IMR-90 (cell line): ENCODE measurements around the gene INAVA. TPM values are rescaled to one million over a fixed set of nuclear protein-coding genes. Genes with fewer than 3 reads are reported as not detected.

ENCODE experiments used
- ATAC-seq: fragments of 200-7000 bp; cut with Tn5 transposase; 2 replicates; pipeline ENCODE4 v1.9.1; 2020; ENCODE audit warnings: low read depth, mild to moderate bottlenecking, moderate library complexity
- BruUV-seq: library from RNA; stranded (reverse); fragments of 400-500 nt; replicated peaks from 2 replicates; lab custom pipeline; 2021; lab: Mats Ljungman, UMichigan
- CTCF ChIA-PET: fragments of 300-600 bp; formaldehyde crosslinking; extraction: SDS; loops from one replicate; lab custom pipeline; 2021; ENCODE audit warnings: antibody characterized with exemption; lab: Yijun Ruan, JAX
- POLR2A ChIA-PET: fragments of 300-600 bp; sonication (Branson Sonifier 250); formaldehyde crosslinking; loops from one replicate; lab custom pipeline; 2022; ENCODE audit warnings: antibody characterized with exemption; ENCODE audit not compliant: unreplicated experiment; lab: Charles Lee
- DNase-seq: peaks from one replicate; pipeline ENCODE4 v3.0.0; 2013
- H2AFZ ChIP-seq: replicated peaks from 2 replicates; pipeline ENCODE3; 2013; ENCODE audit warnings: low read length, mild to moderate bottlenecking; ENCODE audit not compliant: poor library complexity
- H2AK5ac ChIP-seq: 2 replicates; pipeline ENCODE4 v1.6.1; 2013; ENCODE audit warnings: low read depth, low read length, inconsistent platforms
- H2AK9ac ChIP-seq: replicated peaks from 2 replicates; pipeline ENCODE3; 2013; ENCODE audit warnings: mild to moderate bottlenecking, low read depth, low read length, moderate library complexity; ENCODE audit not compliant: poor library complexity
- H2BK120ac ChIP-seq: 2 replicates; pipeline ENCODE4 v1.6.1; 2013; ENCODE audit warnings: low read depth, low read length, inconsistent platforms
- H2BK15ac ChIP-seq: 3 replicates; pipeline ENCODE4 v1.6.1; 2013; ENCODE audit warnings: low read depth, low read length, inconsistent platforms
- H2BK20ac ChIP-seq: 2 replicates; pipeline ENCODE4 v1.6.1; 2013; ENCODE audit warnings: low read depth, mild to moderate bottlenecking, inconsistent platforms, low read length, moderate library complexity
- H2BK5ac ChIP-seq: 2 replicates; pipeline ENCODE4 v1.6.1; 2013; ENCODE audit warnings: mild to moderate bottlenecking, low read depth, low read length, inconsistent platforms; ENCODE audit not compliant: poor library complexity, severe bottlenecking
- H3K14ac ChIP-seq: replicated peaks from 2 replicates; pipeline ENCODE4 v1.6.1; 2013; ENCODE audit warnings: low read depth, low read length, inconsistent platforms
- H3K18ac ChIP-seq: 2 replicates; pipeline ENCODE4 v1.6.1; 2013; ENCODE audit warnings: low read depth, low read length, control low read depth
- H3K23ac ChIP-seq: 2 replicates; pipeline ENCODE4 v1.6.1; 2013; ENCODE audit warnings: low read depth, low read length, inconsistent platforms
- H3K27ac ChIP-seq: 2 replicates; pipeline ENCODE4 v1.5.1; 2013; ENCODE audit warnings: mild to moderate bottlenecking, control low read depth, low read length; ENCODE audit not compliant: insufficient read depth
- H3K27me3 ChIP-seq: 2 replicates; pipeline ENCODE4 v1.6.1; 2013; ENCODE audit warnings: low read length; ENCODE audit not compliant: control insufficient read depth, insufficient read depth
- H3K36me3 ChIP-seq: 2 replicates; pipeline ENCODE4 v1.6.1; 2013; ENCODE audit warnings: low read length, mixed read lengths; ENCODE audit not compliant: control insufficient read depth, insufficient read depth
- H3K4ac ChIP-seq: 2 replicates; pipeline ENCODE4 v1.6.1; 2013; ENCODE audit warnings: low read depth, low read length, inconsistent platforms
- H3K4me1 ChIP-seq: 2 replicates; pipeline ENCODE4 v1.6.1; 2013; ENCODE audit warnings: low read length, mixed read lengths; ENCODE audit not compliant: control insufficient read depth, insufficient read depth
- H3K4me2 ChIP-seq: 2 replicates; pipeline ENCODE4 v1.6.1; 2013; ENCODE audit warnings: low read depth, mild to moderate bottlenecking, control low read depth, low read length, moderate library complexity
- H3K4me3 ChIP-seq: 2 replicates; pipeline ENCODE4 v1.5.1; 2013; ENCODE audit warnings: low read depth, mild to moderate bottlenecking, control low read depth, low read length, moderate library complexity; ENCODE audit not compliant: insufficient read depth
- H3K56ac ChIP-seq: 2 replicates; pipeline ENCODE4 v1.6.1; 2013; ENCODE audit warnings: low read length, inconsistent platforms; ENCODE audit not compliant: insufficient read depth; ENCODE audit errors: extremely low read depth
- H3K79me1 ChIP-seq, 2 experiments: 2 replicates each; pipeline ENCODE4 v1.6.1; 2013; ENCODE audit warnings: low read length in 2 of 2, inconsistent platforms in 1 of 2, low read depth in 1 of 2
- H3K9ac ChIP-seq: 2 replicates; pipeline ENCODE4 v1.6.1; 2013; ENCODE audit warnings: low read depth, low read length, control low read depth
- H3K9me1 ChIP-seq: 2 replicates; pipeline ENCODE4 v1.6.1; 2013; ENCODE audit warnings: low read length, inconsistent platforms; ENCODE audit not compliant: insufficient read depth
- H3K9me3 ChIP-seq: 2 replicates; pipeline ENCODE4 v1.6.1; 2013; ENCODE audit warnings: low read length; ENCODE audit not compliant: control insufficient read depth, insufficient read depth
- H4K20me1 ChIP-seq: 2 replicates; pipeline ENCODE4 v1.6.1; 2013; ENCODE audit warnings: low read length, inconsistent platforms; ENCODE audit not compliant: insufficient read depth
- H4K5ac ChIP-seq: 2 replicates; pipeline ENCODE4 v1.6.1; 2013; ENCODE audit warnings: mild to moderate bottlenecking, low read depth, low read length, control low read depth
- H4K8ac ChIP-seq, 2 experiments: 2 replicates each; pipeline ENCODE4 v1.6.1; 2013; ENCODE audit warnings: low read depth in 2 of 2, low read length in 2 of 2, control low read depth in 1 of 2, inconsistent platforms in 1 of 2
- H4K91ac ChIP-seq: 2 replicates; pipeline ENCODE4 v1.6.1; 2013; ENCODE audit warnings: low read depth, low read length, inconsistent platforms; ENCODE audit not compliant: insufficient read depth
- BHLHE40 ChIP-seq: fragments of 150-350 bp; IDR thresholded peaks from 2 replicates; pipeline ENCODE4 v1.6.1; 2016; ENCODE audit warnings: mild to moderate bottlenecking, low read depth, low read length
- CEBPB ChIP-seq: IDR thresholded peaks from 2 replicates; pipeline ENCODE4 v1.6.1; 2012; ENCODE audit warnings: low read depth, low read length, improper control_type of control experiment
- FOS ChIP-seq: fragments of 150-350 bp; IDR thresholded peaks from 2 replicates; pipeline ENCODE4 v1.6.1; 2016; ENCODE audit warnings: low read depth, low read length
- MAFK ChIP-seq: IDR thresholded peaks from 2 replicates; pipeline ENCODE4 v1.6.1; 2012; ENCODE audit warnings: low read depth, low read length, improper control_type of control experiment
- MXI1 ChIP-seq: IDR thresholded peaks from 2 replicates; pipeline ENCODE4 v1.6.1; 2012; ENCODE audit warnings: low read depth, mild to moderate bottlenecking, low read length, moderate library complexity, borderline replicate concordance
- NFE2L2 ChIP-seq: fragments of 150-350 bp; IDR thresholded peaks from 2 replicates; pipeline ENCODE4 v1.6.1; 2016; ENCODE audit warnings: low read depth, mild to moderate bottlenecking, low read length
- POLR2A ChIP-seq: IDR thresholded peaks from 2 replicates; pipeline ENCODE4 v1.6.1; 2012; ENCODE audit warnings: mild to moderate bottlenecking, low read depth, low read length
- RAD21 ChIP-seq: IDR thresholded peaks from 2 replicates; pipeline ENCODE4 v1.6.1; 2012; ENCODE audit warnings: low read length, improper control_type of control experiment
- RCOR1 ChIP-seq: IDR thresholded peaks from 2 replicates; pipeline ENCODE4 v1.6.1; 2012; ENCODE audit warnings: mild to moderate bottlenecking, low read length, improper control_type of control experiment; ENCODE audit not compliant: insufficient replicate concordance
- WGBS, 2 experiments: methylation state at CpG; one replicate each; pipeline versions ENCODE4 v1.1.5 to v1.1.7; 2013; ENCODE audit warnings: missing lambda C conversion rate in 2 of 2; ENCODE audit not compliant: insufficient read length in 1 of 2; ENCODE audit errors: extremely low coverage in 2 of 2; 5-methylcytosine and 5-hydroxymethylcytosine counted together
- dilution Hi-C: fragments of 300-500 bp; cut with HindIII; formaldehyde crosslinking; loops from one replicate; pipeline ENCODE4 v1.14.3; 2018; ENCODE audit warnings: low sequenced_read_pairs; ENCODE audit not compliant: unreplicated experiment
- in situ Hi-C: fragments of 300-500 bp; cut with MboI; formaldehyde crosslinking; loops from 3 replicates; pipeline ENCODE4 v1.14.3; 2019; ENCODE audit warnings: low sequenced_read_pairs, inconsistent platforms, mixed read lengths
- intact Hi-C: fragments of 100-400 bp; cut with micrococcal nuclease; formaldehyde crosslinking; loops from 2 replicates; pipeline ENCODE4 v1.10.0; 2022
- polyA plus RNA-seq, 3 experiments: library from polyadenylated mRNA; depleted of rRNA; stranded (reverse); fragments of >200 nt; gene quantifications; 2 replicates each; pipeline ENCODE4 v1.2.3, GENCODE V29; 2012; ENCODE audit warnings: low replicate concordance in 1 of 3
- total RNA-seq: library from RNA; depleted of rRNA; stranded (reverse); fragments of >200 nt; gene quantifications from 2 replicates; pipeline ENCODE4 v1.2.3, GENCODE V29; 2012
- TF ChIP-seq, protein P1 (sequence below): fragments of 150-350 bp; IDR thresholded peaks from 2 replicates; pipeline ENCODE4 v1.6.1; 2016; ENCODE audit warnings: low read depth, mild to moderate bottlenecking, low read length, moderate library complexity, borderline replicate concordance
- TF ChIP-seq, protein P2 (sequence below): conservative IDR thresholded peaks from 2 replicates; pipeline ENCODE4 v1.5.1; 2012; ENCODE audit warnings: mild to moderate bottlenecking, low read depth, low read length, improper control_type of control experiment

INAVA gene
- total and polyA plus RNA-seq, 2 of the 4 experiments (the other 2 are of a cell fraction), result under 0.01 to 0.07 TPM

DNA sequence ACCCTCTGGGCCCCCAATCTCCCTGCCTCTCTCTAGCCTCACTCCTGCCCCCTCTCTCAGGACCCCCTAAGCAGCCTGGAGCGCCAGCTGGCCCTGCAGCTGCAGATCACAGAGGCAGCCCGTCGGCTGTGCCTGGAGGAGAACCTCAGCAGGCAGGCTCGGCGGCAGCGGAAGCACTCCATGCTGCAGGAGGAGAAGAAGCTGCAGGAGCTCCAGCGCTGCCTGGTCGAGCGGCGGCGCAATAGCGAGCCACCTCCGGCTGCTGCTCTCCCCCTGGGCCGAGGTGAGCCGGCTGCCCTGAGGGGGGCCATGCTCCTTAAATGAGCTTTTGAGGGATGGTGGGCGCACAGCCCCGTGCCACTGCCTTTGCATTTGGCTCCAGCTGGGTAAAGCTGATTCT is 6.2 kb downstream of the INAVA start:
- Histone ChIP-seq H3K18ac (no peak overlapping the region), H3K9ac (no peak overlapping the region), H3K23ac (no peak overlapping the region), H3K4me3 (no peak overlapping the region), H3K14ac (no peak overlapping the region), H3K9me3 (no peaks in the 10 kb centered on the region), H2AK5ac (no peak overlapping the region), H3K4me1 (no peaks in the 10 kb centered on the region), H3K27me3 (peaks cover 25% of the 10 kb centered on the region), H4K8ac (no peak overlapping the region), H3K27ac (no peak overlapping the region), H3K36me3 (no peaks in the 10 kb centered on the region), H2BK5ac (no peak overlapping the region), H2BK120ac (no peak overlapping the region), H3K4me2 (no peak overlapping the region), H2BK20ac (no peak overlapping the region), H3K56ac (no peak overlapping the region), H3K9me1 (peaks cover 3% of the 10 kb centered on the region; the same call in 1 of the 2 replicates), H4K91ac (no peak overlapping the region), H4K5ac (no peak overlapping the region), H2BK15ac (no peak overlapping the region), H3K79me1 (no peaks in the 10 kb centered on the region), H3K4ac (no peak overlapping the region), H2AFZ (no peak overlapping the region), H4K20me1 (no peaks in the 10 kb centered on the region; the same call in 1 of the 2 replicates), H2AK9ac (no peak overlapping the region)
- dilution Hi-C loops (no loop called here), in situ Hi-C loops (no loop called here), intact Hi-C loops (no loop called here)
- POLR2A ChIA-PET, result no interaction called here
- no peak for TF ChIP-seq FOS
- no peak for TF ChIP-seq RAD21
- TF ChIP-seq BHLHE40, result no peak
- no peak for TF ChIP-seq MAFK
- TF ChIP-seq, protein P1, sequence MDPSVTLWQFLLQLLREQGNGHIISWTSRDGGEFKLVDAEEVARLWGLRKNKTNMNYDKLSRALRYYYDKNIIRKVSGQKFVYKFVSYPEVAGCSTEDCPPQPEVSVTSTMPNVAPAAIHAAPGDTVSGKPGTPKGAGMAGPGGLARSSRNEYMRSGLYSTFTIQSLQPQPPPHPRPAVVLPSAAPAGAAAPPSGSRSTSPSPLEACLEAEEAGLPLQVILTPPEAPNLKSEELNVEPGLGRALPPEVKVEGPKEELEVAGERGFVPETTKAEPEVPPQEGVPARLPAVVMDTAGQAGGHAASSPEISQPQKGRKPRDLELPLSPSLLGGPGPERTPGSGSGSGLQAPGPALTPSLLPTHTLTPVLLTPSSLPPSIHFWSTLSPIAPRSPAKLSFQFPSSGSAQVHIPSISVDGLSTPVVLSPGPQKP, result no peak
- TF ChIP-seq POLR2A, result no peak
- TF ChIP-seq, protein P2, sequence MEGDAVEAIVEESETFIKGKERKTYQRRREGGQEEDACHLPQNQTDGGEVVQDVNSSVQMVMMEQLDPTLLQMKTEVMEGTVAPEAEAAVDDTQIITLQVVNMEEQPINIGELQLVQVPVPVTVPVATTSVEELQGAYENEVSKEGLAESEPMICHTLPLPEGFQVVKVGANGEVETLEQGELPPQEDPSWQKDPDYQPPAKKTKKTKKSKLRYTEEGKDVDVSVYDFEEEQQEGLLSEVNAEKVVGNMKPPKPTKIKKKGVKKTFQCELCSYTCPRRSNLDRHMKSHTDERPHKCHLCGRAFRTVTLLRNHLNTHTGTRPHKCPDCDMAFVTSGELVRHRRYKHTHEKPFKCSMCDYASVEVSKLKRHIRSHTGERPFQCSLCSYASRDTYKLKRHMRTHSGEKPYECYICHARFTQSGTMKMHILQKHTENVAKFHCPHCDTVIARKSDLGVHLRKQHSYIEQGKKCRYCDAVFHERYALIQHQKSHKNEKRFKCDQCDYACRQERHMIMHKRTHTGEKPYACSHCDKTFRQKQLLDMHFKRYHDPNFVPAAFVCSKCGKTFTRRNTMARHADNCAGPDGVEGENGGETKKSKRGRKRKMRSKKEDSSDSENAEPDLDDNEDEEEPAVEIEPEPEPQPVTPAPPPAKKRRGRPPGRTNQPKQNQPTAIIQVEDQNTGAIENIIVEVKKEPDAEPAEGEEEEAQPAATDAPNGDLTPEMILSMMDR, result no peak
- no peak for TF ChIP-seq CEBPB
- TF ChIP-seq RCOR1, result no peak
- TF ChIP-seq NFE2L2, result no peak
- no peak for TF ChIP-seq MXI1
- DNase-seq (no peak), ATAC-seq (no peak)
- 84% methylated on average over 6 of the region's 17 CpGs; no CpG with 5 or more reads in 1 of the 2 experiments for WGBS, 2 experiments
- CTCF ChIA-PET, result no interaction called here
- no TSS peak for BruUV-seq
